ENCODE results near the gene NCBP3.

Gene NCBP3

GRCh38 chr17:3754458-3755334 lies 91.3 kb downstream of the NCBP3 start:
- peak; percentile 85 for DNase-seq (ENCODE audit: low read depth)

GRCh38 chr17:3754066-3754457 lies 92.0 kb downstream of the NCBP3 start:
- DNase-seq (ENCODE audit: low read depth), result no peak

- DNase-seq (ENCODE audit: low read depth), result no peak
Observed at GRCh38 chr17:3753624-3754023, 92.4 kb downstream of the NCBP3 start.
